ENCODE results near the gene DCAF10.
"Not testable (repeated sequence)": the region's sequence is repeated elsewhere in the genome, so short reads cannot be mapped to it uniquely, and the experiment has no call there.

Gene DCAF10, protein sequence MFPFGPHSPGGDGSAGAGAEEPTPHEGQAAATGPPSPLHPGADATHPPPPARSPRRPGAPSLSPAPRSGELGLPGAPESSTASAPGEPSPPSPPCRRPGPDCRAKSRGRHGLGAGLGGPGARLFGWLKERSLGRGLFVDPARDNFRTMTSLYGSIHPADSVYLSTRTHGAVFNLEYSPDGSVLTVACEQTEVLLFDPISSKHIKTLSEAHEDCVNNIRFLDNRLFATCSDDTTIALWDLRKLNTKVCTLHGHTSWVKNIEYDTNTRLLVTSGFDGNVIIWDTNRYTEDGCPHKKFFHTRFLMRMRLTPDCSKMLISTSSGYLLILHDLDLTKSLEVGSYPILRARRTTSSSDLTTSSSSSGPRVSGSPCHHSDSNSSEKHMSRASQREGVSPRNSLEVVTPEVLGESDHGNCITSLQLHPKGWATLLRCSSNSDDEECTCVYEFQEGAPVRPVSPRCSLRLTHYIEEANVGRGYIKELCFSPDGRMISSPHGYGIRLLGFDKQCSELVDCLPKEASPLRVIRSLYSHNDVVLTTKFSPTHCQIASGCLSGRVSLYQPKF

DNA sequence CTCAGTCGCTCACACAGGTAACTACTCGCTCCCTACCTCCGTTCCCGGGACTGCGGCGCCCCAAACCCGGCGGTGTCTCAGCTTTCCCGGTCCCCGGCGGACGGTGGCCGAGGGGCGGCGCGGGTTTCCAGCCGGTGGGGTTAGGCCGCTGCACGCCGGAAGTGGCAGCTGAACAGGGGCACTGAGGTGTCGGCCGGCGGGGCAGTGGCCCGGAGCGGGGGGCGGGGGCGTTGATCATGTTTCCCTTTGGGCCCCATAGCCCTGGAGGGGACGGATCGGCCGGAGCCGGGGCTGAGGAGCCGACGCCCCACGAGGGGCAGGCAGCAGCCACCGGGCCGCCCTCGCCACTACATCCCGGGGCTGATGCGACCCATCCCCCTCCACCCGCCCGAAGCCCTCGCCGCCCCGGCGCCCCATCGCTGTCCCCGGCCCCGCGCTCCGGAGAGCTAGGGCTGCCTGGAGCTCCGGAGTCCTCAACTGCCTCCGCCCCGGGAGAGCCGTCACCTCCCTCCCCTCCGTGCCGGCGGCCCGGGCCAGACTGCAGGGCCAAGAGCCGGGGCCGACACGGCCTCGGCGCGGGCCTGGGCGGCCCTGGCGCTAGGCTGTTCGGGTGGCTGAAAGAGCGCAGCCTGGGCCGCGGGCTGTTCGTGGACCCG is at the start of gene DCAF10:
DCAF10 (plus strand) TSS at position 167 of the 656 bp plus-strand sequence; CDS start at position 237, 70 bp downstream.
- peak; percentile 83 for DNase-seq (ENCODE audit: low spot score)

DNA sequence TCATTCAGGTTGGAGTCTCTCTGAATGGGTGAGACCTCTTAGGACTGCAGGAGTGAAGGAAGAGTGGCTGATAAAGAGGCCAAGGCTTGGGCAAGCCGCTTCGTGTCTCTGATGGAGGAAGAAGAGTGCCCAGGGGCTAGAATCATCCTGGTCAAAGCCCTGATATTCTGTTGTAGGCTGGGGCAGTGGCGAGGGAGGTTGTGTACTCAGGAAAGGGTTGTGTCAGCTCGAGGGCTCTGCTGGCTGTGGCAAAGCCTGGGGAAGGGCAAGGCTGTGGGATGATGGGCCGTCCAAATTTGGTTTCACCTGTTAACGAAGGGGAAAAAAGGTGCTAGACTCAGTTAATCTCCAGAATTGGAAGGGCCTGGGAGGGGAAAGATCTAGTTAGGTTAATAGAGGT is 49.4 kb upstream of the DCAF10 start:
- DNase-seq (ENCODE audit: low spot score), result no peak

DNA sequence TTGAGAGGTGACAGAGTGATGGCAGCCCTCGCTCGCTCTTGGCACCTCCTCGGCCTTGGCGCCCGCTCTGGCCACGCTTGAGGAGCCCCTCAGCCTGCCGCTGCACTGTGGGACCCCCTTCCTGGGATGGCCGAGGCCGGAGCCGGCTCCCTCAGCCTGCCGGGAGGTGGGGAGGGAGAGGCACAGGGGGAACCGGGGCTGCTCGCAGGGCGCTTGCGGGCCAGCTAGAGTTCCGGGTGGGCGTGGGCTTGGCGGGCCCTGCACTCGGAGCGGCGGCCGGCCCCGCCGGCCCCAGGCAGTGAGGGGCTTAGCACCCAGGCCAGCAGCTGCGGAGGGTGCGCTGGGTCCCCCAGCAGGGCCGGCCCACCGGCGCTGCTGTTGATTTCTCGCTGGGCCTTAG is 48.9 kb upstream of the DCAF10 start:
- not testable (repeated sequence) for DNase-seq (ENCODE audit: low spot score)

DNA sequence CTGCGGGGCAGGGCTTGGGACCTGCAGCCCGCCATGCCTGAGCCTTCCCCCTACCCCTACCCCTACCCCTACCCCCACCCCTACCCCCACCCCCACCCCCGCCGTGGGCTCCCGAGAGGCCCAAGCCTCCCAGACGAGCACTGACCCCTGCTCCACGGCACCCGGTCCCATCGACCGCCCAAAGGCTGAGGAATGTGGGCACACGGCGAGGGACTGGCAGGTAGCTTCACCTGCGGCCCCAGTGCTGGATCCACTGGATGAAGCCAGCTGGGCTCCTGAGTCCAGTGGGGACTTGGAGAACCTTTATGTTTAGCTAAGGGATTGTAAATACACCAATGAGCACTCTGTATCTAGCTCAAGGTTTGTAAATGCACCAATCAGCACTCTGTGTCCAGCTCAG is 48.5 kb upstream of the DCAF10 start:
- DNase-seq (ENCODE audit: low spot score), result not testable (repeated sequence)

DNA sequence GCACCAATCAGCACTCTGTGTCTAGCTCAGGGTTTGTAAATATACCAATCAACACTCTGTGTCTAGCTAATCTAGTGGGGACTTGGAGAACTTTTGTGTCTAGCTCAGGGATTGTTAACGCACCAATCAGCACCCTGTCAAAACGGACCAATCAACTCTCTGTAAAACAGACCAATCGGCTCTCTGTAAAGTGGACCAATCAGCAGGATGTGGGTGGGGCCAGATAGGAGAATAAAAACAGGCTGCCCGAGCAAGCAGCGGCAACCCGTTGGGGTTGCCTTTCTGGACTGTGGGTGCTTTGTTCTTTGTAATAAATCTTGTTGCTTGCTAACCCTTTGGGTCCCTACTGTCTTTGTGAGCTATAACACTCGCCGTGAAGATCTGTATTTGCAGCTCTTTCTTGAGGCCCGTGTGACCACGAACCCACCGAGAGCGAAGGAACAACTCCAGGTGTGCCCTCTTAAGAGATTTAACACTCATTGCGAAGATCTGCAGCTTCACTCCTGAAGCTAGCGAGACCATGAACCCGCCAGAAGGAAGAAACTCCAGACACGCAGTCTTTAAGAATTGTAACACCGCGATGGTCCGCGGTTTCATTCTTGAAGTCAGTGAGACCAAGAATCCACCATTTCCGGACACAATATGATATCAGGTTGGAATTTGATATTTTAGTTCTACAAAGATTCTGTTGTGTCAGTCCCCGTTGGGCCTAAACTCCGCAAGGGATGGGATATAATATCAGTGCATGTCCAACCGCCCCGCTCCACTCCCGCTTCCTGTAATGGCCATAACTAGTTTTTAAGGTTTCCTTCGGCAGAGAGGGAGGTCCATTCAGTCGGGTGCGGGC is 47.7 kb upstream of the DCAF10 start:
- no peak for DNase-seq (ENCODE audit: low spot score)

DNA sequence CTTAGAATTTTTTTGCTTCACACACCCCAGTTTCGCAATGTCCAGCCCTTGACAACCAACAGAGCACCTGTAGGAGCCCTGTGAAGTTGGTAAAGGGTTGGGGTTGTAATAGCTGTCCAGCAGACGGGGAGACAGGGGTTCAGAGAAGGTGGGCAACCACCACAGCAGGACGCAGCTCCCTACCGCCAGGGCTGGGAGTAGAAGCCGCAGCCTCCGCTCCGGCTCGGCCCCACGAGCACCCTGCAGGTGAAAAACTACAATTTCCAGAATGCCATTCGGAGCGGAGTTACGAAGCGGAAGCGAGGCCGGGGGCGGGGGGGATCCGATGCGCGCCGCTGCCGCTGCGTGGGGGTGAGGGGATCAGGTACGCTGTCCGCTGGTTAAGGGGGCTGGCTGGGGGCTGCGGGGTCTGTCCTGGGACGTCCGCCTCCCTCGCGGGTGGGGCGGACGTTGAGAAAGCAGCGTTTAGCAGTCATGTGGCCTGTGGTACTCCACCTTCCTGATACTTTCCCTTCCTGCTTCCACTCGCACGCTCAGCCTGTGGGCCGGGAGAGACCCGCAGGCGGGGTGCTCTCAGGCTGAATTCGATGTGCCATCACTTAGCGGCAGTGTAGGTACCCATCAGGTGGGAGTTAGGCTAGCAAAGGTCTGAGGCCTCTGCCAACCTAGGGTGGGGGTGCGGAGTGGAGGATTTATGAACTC is 47.0 kb upstream of the DCAF10 start, which contains the start of gene TRMT10B:
TRMT10B (plus strand) TSS at position 317 of the 702 bp plus-strand sequence. CDS start 8,127 bp downstream, outside the sequence.
- DNase-seq (ENCODE audit: low spot score), result peak; percentile 84

DNA sequence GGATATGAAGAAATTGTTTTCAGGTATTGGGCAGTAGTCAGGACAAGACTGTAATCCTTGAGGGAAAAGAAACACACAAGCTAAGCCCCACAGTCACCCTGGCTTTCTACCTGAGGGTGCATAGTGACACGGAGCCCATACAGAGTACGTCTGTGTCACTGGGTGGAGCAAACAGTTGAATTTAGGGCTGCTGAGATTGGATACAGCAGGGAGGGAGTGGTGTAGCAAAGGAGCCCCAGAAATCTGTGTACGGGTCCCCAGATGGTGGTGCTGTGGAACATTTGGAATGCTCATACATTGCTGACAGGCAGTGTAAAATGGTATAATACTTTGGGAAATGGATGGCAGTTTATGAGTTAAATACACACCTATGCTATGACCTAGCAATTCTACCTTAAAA is 41.9 kb upstream of the DCAF10 start:
- no peak for DNase-seq (ENCODE audit: low spot score)

DNA sequence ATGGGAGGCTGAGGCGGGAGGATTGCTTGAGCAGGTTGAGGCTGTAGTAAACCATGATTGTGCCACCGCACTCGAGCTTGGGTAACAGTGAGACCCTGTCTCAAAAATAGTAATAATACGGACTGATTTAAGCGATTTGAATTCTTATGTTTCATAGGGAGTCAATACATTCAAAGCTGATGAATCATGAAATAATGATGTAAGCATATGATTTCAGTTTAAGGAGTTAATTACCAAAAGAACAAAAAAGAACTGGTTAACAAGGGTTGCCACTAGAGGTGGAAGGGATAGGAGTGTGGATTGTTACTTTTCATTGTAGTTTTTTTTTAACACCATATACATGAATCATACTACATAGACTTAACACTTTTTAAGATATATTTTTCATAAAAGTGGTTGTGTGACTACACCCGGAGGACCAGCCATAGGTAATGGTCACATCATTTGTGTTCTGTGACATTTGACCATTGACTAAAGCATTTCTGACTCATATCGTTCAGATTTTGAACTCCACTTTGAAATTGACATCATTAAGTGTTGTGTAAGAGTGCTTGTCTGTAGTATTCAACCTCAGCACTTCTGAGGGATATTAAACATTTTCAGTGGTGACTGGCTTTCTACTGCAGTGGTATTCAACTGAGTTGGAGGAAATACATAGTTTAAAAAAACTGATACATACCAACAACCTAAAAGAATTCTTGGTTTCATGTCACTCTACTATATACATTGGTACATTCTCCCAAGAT is 40.0 kb upstream of the DCAF10 start:
- peak; percentile 31 for DNase-seq (ENCODE audit: low spot score)

DNA sequence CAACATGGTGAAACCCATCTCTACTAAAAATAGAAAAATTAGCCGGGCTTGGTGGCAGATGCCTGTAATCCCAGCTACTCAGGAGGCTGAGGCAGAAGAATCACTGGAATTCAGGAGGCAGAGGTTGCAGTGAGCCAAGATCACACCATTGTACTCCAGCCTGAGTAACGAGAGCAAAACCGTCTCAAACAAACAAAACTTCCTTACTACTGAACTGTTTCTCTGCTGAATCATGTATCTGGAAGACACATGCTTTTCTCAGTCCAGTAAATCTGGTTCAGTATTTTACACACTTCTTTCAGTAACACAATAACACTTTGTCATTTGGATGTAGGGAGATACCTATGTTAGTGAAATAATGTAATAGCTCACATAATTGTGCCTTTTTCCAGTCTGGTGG is 39.1 kb upstream of the DCAF10 start:
- peak; percentile 52 for DNase-seq (ENCODE audit: low spot score)

DNA sequence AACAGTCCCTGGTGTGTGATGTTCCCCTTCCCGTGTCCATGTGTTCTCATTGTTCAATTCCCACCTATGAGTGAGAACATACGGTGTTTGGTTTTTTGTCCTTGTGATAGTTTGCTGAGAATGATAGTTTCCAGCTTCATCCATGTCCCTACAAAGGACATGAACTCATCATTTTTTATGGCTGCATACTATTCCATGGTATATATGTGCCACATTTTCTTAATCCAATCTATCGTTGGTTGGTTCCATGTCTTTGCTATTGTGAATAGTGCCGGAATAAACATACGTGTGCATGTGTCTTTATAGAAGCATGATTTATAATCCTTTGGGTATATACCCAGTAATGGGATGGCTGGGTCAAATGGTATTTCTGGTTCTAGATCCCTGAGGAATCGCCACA is 35.3 kb upstream of the DCAF10 start:
- not testable (repeated sequence) for DNase-seq (ENCODE audit: low spot score)

DNA sequence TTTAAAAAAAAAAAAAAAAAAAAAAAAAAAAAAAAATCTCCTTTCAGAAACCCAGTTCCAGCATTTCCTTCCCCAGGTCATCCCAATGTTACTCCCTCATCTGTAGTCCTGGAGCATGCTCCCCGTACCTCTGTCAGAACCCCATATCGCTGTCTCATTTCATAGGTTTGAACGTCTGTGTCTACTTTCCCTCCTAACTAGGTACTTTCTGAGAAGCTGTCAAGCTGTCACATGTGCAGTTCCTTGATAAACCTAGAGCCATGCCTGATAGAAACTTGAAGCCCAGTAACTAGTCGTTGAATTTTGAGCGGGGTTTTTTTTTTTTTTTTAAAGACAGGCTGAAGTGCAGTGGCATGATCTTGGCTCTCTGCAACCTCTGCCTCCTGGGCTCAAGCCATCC is 31.3 kb upstream of the DCAF10 start:
- DNase-seq (ENCODE audit: low spot score), result no peak

DNA sequence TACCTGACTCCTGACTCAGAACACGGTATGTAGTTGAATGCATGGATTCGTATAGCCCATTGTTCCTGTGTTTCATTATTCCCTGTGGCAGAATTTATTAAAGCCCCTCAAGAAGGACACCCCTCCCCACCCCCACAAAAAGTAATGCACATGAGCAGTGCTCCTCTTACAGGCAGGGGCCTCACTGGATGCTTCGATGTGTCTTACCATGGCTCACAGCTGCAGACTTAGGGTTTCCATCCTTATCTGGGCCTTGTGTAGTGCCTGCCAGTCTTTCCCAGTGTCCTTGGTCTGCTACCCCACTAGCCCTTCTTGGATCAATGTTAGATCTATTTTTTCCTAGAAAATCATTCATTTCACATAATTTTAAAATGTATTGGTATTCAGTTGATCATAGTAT is 30.6 kb upstream of the DCAF10 start:
- no peak for DNase-seq (ENCODE audit: low spot score)

DNA sequence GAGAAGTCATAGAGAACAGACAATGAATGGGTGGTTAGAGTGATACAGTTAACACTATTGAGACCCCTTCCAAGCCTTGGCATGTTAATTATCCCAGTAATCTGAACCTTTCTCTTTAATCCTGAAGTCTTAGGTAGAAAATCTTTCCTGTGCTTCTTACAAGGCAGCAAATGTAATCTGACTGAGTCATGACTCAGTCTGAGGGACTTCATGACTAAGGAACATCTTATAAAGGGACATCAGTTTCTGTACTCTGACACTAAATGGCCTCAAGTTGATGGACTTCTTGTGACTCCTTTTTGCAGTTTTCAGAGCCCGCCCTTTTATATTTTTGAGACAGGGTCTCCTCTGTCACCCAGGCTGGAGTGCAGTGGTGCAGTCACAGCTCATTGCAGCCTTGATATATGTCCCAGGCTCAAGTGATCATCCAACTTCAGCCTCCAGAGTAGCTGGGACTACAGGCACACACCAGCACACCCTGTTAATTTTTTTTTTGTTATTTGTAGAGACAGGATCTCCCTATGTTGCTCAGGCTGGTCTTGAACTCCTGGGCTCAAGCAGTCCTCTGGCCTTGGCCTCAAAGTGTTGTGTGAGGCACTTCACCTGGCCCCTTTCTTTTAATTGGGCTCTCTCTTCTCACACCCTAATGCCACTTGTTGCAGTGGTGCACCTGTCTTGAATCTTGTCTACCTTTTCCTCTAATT is 25.2 kb upstream of the DCAF10 start:
- peak; percentile 6 for DNase-seq (ENCODE audit: low spot score)

DNA sequence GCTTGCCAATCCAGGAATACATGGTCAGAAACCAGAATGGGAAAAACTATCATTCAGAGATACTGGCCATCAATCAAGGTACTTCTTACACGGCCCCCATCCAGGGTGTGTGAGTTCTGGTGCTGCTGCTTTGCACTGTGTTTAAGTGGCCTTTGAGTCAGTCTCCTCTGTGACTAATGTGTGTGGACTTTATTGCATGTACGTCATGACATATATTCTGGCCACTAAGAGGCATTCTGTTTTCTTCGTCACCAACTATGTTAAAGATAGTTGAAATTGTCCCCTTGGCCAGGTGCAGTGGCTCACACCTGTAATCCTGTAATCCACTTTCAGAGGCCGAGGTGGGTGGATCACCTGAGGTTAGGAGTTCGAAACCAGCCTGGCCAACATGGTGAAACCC is 24.3 kb upstream of the DCAF10 start:
- DNase-seq (ENCODE audit: low spot score), result peak; percentile 14

DNA sequence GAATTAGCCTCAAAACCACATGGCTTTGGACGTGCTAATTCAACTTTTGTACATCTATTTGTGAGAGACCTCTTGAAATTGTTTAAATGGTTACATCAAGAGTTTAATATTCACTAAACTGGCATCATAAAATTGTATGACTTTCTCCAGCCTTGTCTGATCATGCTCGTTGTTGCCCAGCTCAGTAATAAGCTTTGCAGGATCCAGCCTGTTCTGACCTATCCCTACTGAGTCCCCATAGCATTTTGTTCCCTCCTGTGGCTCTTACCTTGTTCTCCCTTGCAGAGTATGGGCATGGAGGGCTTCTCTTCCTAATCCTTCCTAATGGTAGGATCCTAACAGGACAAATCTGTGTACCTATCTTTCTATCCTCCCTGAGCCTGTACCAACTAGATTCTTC is 22.1 kb upstream of the DCAF10 start:
- DNase-seq (ENCODE audit: low spot score), result no peak

DNA sequence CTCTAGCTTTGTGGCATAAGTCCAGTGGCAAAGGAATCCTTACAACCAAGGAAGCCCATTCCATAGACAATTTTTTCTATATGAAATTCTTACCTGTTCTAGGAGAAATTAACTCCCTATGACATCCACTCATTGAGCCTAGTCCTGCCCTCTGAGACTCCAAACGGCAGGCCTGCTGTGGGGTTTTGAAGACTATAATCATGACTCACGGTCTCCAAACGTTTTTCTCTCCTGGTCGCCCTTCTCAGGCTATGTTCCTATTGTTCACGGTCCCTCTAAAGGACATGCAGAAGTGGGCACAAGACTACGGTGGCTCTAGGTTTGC is 16.3 kb upstream of the DCAF10 start:
- peak; percentile 18 for DNase-seq (ENCODE audit: low spot score)

DNA sequence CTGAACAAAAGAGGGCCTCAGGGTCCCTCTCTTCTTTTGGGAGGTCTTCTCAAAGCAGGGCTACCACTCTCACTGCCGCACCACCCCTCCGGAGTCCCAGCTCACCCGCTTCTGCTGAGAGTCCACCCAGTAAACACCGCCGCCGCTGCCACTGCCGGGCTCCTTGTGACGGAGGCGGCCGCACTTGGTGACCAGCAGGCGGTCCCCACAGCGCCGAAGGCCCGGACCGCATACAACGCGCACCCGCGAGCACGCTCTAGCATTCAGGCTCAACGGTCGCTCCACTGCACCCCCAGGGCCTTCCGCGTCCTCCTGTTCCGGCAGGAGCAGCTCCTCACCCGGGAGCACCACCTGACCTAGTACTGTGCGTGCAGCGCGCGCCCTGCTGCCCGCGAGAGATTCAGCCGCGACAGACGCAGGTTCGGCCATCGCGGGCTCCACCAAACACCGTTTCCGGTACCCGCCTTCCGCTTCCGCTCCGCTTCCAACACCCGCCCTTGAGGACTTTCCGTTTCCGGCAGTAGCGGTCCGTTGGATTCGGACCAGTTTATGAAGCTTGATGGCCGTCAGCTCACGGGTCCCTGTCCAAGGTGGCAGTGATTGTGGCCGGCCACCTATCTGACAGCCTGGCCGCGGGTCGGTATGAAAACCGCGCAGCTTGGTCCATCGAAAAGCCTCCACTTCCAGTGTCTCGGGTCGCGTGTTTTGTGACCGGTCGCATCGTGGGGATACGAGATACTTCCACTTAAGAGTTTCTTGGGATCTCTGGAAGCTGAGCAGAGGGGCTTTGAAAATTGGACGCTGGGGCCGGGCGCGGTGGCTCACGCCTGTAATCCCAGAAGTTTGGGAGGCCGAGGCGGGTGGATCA is 15.7 kb upstream of the DCAF10 start, which contains the start of gene EXOSC3:
EXOSC3 (minus strand) TSS at position 449 of the 868 bp plus-strand sequence; CDS start at position 429, 20 bp downstream.
- DNase-seq (ENCODE audit: low spot score), result peak; percentile 89

DNA sequence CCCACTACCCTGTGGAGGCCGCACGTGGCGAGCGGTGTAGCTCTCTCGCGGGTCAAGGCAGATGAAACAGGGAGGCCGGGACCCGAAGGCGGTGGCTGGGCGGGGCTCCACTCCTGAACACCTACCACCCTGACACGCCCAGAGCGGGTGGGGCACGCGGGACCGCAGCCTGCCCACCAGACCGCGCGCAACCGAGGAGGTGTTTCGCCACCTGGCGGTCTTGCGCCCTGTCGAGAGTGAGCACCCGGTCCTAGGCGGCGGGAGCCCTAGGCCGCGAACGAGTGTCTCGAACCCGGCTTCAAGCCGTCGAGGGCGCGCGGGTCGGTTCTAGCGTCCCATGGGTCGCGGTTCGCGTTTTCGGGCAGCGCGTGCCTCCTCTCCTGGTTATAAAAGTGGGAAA is 13.5 kb upstream of the DCAF10 start:
- no peak for DNase-seq (ENCODE audit: low spot score)

DNA sequence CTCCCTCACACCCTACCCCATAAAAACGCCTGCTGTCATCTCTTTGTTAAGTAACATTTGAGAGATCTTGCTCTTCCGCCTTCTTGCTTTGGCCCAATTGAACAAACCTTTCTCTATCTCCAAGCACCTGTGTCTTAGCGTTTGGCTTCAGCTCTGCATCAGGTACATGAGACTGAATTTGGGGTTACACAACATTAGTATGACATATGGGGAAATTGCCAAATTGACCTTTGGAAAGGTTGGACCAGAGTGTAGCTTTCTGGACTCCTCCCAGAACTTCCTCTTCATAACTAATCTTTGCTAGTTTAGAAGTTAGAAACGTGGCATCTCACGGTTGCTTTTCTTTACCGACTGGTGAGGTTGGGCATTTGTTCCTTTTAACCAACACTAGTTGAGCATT is 12.3 kb upstream of the DCAF10 start:
- DNase-seq (ENCODE audit: low spot score), result no peak
